GM12878 (cell line): Measurements from ENCODE around the gene TNFAIP1. TPM values are rescaled to one million over a fixed set of nuclear protein-coding genes. Genes with fewer than 3 reads are reported as not detected.

Experiments used
- CHD2 ChIP-seq: IDR thresholded peaks from 2 replicates; pipeline ENCODE4 v1.6.1; 2011; ENCODE audit warnings: low read depth, low read length, improper control_type of control experiment, borderline replicate concordance
- CREB1 ChIP-seq: IDR thresholded peaks from 2 replicates; pipeline ENCODE4 v1.6.1; 2012; ENCODE audit warnings: low read depth, mild to moderate bottlenecking, inconsistent platforms
- E2F8 ChIP-seq: fragments of 450-650 bp; IDR thresholded peaks from 2 replicates; pipeline ENCODE4 v1.6.1; 2018; ENCODE audit warnings: mild to moderate bottlenecking, low read depth, moderate library complexity; ENCODE audit not compliant: partially characterized antibody
- ETV6 ChIP-seq, 2 experiments: fragments of 450-650 bp in 1 of 2; IDR thresholded peaks in 1 of 2; conservative IDR thresholded peaks in 1 of 2; 2 replicates each; pipeline ENCODE4 v1.6.1; 2014; ENCODE audit warnings: antibody characterized with exemption in 1 of 2, borderline replicate concordance in 1 of 2, low read depth in 1 of 2, mild to moderate bottlenecking in 1 of 2, moderate library complexity in 1 of 2
- KAT2A ChIP-seq: conservative IDR thresholded peaks from 2 replicates; pipeline ENCODE4 v1.6.1; 2011; ENCODE audit warnings: low read depth, low read length; ENCODE audit not compliant: control insufficient read depth
- KLF5 ChIP-seq: fragments of 450-650 bp; IDR thresholded peaks from 2 replicates; pipeline ENCODE4 v1.6.1; 2014; ENCODE audit warnings: mild to moderate bottlenecking; ENCODE audit not compliant: partially characterized antibody
- MLLT1 ChIP-seq: fragments of 450-650 bp; IDR thresholded peaks from 2 replicates; pipeline ENCODE4 v1.6.1; 2016; ENCODE audit warnings: mild to moderate bottlenecking
- MTA2 ChIP-seq: fragments of 450-650 bp; IDR thresholded peaks from 2 replicates; pipeline ENCODE4 v1.6.1; 2016; ENCODE audit warnings: low read depth, mild to moderate bottlenecking, moderate library complexity
- NFYA ChIP-seq: IDR thresholded peaks from 2 replicates; pipeline ENCODE4 v1.6.1; 2011; ENCODE audit warnings: low read depth, mild to moderate bottlenecking, low read length, improper control_type of control experiment, borderline replicate concordance
- NKRF ChIP-seq: fragments of 450-650 bp; conservative IDR thresholded peaks from 2 replicates; pipeline ENCODE4 v1.6.1; 2017; ENCODE audit warnings: mild to moderate bottlenecking, moderate library complexity
- NR2C1 ChIP-seq: fragments of 450-650 bp; IDR thresholded peaks from 2 replicates; pipeline ENCODE4 v1.6.1; 2017; ENCODE audit warnings: antibody characterized with exemption, mild to moderate bottlenecking, moderate library complexity
- NRF1 ChIP-seq: conservative IDR thresholded peaks from 2 replicates; pipeline ENCODE4 v1.6.1; 2011; ENCODE audit warnings: mild to moderate bottlenecking, low read depth, low read length, improper control_type of control experiment
- POLR2AphosphoS2 ChIP-seq: IDR thresholded peaks from 2 replicates; pipeline ENCODE4 v1.6.1; 2011; ENCODE audit warnings: low read depth, mild to moderate bottlenecking, low read length, improper control_type of control experiment, moderate library complexity
- RAD51 ChIP-seq: fragments of 450-650 bp; IDR thresholded peaks from 2 replicates; pipeline ENCODE4 v1.6.1; 2016; ENCODE audit warnings: moderate library complexity, mild to moderate bottlenecking, inconsistent platforms
- RELB ChIP-seq: fragments of 450-650 bp; IDR thresholded peaks from 2 replicates; pipeline ENCODE4 v1.6.1; 2017; ENCODE audit warnings: low read depth, mild to moderate bottlenecking, moderate library complexity
- SPI1 ChIP-seq: IDR thresholded peaks from 2 replicates; pipeline ENCODE4 v1.6.1; 2011; ENCODE audit warnings: low read depth, mild to moderate bottlenecking, low read length, moderate library complexity, borderline replicate concordance; ENCODE audit not compliant: insufficient read depth
- YBX1 ChIP-seq: fragments of 450-650 bp; IDR thresholded peaks from 2 replicates; pipeline ENCODE4 v1.6.1; 2016; ENCODE audit warnings: antibody characterized with exemption
- polyA plus RNA-seq, 11 experiments: library from polyadenylated mRNA; depleted of rRNA in 4 of 11; unstranded in 6 of 11; stranded (reverse) in 5 of 11; fragments of >200 nt; fragmentation: Nextera tagmentation in 4 of 11; fragmentation: Illumina TruSeq in 1 of 11; extraction: Ambion mirVana in 4 of 11; extraction: Trizol in 1 of 11; gene quantifications; 1 replicate in 1 of 11; 2 replicates in 10 of 11; pipeline versions ENCODE4 v1.2.1 to v1.2.3, GENCODE V29; 2011 to 2016; ENCODE audit warnings: inconsistent platforms in 2 of 11, missing spikeins in 2 of 11, low read depth in 1 of 11
- total RNA-seq, 4 experiments: library from RNA; depleted of rRNA in 3 of 4; stranded (reverse); fragments of >200 nt in 3 of 4; fragmentation: Illumina TruSeq in 1 of 4; extraction: Trizol in 1 of 4; gene quantifications; 2 replicates each; pipeline versions ENCODE4 v1.2.1 to v1.2.3, GENCODE V29; 2013 to 2021
- TF ChIP-seq, protein P1 (sequence below): IDR thresholded peaks from 2 replicates; pipeline ENCODE4 v1.6.1; 2012; ENCODE audit warnings: mild to moderate bottlenecking, low read depth, low read length

The TNFAIP1 gene
- total and polyA plus RNA-seq, 10 of the 15 experiments (the other 5 are each of a cell fraction or from before 2014, with no cell fraction given): 1.8 to 16.9 (median 11.7) TPM

GRCh38 chr17:28327031-28327607 lies 8.4 kb upstream of the TNFAIP1 start (continued):
- TF ChIP-seq KAT2A (no peak), CHD2 (no peak), RELB (no peak), E2F8 (no peak), NKRF (no peak), NFYA (no peak), YBX1 (no peak), ETV6 (conservative IDR thresholded peaks at IDR 0.05 in 1 of 2, IDR thresholded peaks at IDR 0.05 in 1 of 2; ENCODE audit: borderline replicate concordance in 1 of 2, low read depth in 1 of 2) (no peak), RAD51 (peak; percentile 77), CREB1 (no peak), KLF5 (no peak), POLR2AphosphoS2 (no peak), NR2C1 (no peak), MLLT1 (no peak), NRF1 (no peak), SPI1 (peak; percentile 88), MTA2 (peak; percentile 40; the same call in 1 of the 2 replicates)
- TF ChIP-seq, protein P1, sequence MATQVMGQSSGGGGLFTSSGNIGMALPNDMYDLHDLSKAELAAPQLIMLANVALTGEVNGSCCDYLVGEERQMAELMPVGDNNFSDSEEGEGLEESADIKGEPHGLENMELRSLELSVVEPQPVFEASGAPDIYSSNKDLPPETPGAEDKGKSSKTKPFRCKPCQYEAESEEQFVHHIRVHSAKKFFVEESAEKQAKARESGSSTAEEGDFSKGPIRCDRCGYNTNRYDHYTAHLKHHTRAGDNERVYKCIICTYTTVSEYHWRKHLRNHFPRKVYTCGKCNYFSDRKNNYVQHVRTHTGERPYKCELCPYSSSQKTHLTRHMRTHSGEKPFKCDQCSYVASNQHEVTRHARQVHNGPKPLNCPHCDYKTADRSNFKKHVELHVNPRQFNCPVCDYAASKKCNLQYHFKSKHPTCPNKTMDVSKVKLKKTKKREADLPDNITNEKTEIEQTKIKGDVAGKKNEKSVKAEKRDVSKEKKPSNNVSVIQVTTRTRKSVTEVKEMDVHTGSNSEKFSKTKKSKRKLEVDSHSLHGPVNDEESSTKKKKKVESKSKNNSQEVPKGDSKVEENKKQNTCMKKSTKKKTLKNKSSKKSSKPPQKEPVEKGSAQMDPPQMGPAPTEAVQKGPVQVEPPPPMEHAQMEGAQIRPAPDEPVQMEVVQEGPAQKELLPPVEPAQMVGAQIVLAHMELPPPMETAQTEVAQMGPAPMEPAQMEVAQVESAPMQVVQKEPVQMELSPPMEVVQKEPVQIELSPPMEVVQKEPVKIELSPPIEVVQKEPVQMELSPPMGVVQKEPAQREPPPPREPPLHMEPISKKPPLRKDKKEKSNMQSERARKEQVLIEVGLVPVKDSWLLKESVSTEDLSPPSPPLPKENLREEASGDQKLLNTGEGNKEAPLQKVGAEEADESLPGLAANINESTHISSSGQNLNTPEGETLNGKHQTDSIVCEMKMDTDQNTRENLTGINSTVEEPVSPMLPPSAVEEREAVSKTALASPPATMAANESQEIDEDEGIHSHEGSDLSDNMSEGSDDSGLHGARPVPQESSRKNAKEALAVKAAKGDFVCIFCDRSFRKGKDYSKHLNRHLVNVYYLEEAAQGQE: no peak
